Stimulated activated CD8-positive, alpha-beta memory T cell treated with anti-CD3 and anti-CD28 coated beads, Interleukin-7, amount 100 ng/mL, for 1 hour (primary cell): ENCODE measurements around the gene RAB11A.

Experiments
- DNase-seq, 2 donors: peaks; one replicate each; pipeline ENCODE4 v3.0.0-alpha.2; 2020; ENCODE audit warnings: low read depth in 2 of 2

Gene RAB11A

DNA sequence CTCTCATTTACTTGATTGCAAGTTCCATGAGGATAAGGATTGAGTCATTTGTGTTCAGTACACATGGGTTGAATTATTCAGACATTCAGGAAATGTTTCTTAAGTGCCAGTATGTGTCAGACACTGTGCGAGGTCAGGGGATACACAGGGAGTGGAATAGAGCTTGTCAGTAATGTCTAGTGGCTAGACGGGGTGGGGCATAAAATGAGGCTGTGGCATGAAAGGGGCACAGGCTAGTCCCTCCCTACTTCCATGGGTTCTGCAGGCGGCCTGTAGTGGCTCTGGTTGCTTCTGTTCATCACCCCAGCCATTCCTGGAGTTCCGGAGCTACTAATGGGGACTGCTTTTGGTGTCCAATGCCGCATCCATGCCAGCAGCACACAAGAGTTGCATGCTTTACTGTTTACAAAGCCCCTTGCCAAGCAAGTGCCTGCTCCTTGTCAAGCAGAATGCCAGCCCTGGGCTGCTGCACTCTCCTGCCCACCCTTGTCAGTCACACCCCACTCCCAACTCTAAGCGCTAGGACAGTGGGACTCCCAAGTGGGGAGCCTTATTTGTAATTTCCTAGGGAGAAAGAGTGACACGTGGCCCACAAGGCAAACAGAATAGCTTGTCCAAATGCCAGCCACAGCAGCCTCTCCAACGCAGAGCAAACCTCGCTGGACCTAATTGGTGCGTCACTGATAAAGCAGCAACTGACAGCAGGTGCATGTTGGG lies 70.8 kb downstream of the RAB11A start:
- DNase-seq, result no peak

DNA sequence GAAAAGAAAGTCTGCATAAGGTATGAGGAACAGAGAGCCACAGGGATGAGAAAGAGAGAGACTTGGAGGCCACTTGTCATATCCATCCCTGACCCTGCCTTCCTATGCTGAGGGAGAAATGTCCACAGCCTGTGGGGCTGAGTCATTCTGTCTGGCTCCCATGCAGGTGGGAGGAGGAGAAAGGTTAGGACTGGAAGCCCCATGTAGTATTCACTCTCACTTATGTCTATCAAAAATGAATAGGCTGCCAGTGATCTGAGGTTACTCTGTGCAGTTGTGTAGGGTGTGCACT lies 71.3 kb downstream of the RAB11A start:
- no peak for DNase-seq
